NCI-H748 treated with DMSO at 0.1 percent for 48 hours (cell line): ENCODE data around the gene THOC6.
"Not testable (repeated sequence)": the region's sequence is repeated elsewhere in the genome, so short reads cannot be mapped to it uniquely, and the experiment has no call there.

Experiments
- DNase-seq: peaks from one replicate; lab custom pipeline; 2025; lab: John Stamatoyannopoulos, UW

The THOC6 gene

GRCh38 chr16:3072148-3072547 is 48.3 kb downstream of the THOC6 start:
- DNase-seq = not testable (repeated sequence)

GRCh38 chr16:3072576-3073263 is 48.9 kb downstream of the THOC6 start:
- not testable (repeated sequence) for DNase-seq

GRCh38 chr16:3073448-3073847 is 49.6 kb downstream of the THOC6 start:
- DNase-seq = no peak

- no peak for DNase-seq
These were observed 51.2 kb downstream of the THOC6 start for GRCh38 chr16:3074860-3075522.

- no peak for DNase-seq
These were observed 51.7 kb downstream of the THOC6 start for GRCh38 chr16:3075523-3075915.

- not testable (repeated sequence) for DNase-seq
These were observed 52.1 kb downstream of the THOC6 start for GRCh38 chr16:3075946-3076345.

- DNase-seq = no peak
These were observed 52.7 kb downstream of the THOC6 start for GRCh38 chr16:3076577-3076976.
